HG03342 (cell line): ENCODE data around the gene PAM.
"Not testable (repeated sequence)": the region's sequence is repeated elsewhere in the genome, so short reads cannot be mapped to it uniquely, and the experiment has no call there.

Experiments
- ATAC-seq: cut with Tn5 transposase; IDR thresholded peaks from one replicate; pipeline ENCODE4 v1.9.1; 2021; ENCODE audit warnings: mild to moderate bottlenecking, moderate library complexity; ENCODE audit not compliant: unreplicated experiment

PAM gene

DNA sequence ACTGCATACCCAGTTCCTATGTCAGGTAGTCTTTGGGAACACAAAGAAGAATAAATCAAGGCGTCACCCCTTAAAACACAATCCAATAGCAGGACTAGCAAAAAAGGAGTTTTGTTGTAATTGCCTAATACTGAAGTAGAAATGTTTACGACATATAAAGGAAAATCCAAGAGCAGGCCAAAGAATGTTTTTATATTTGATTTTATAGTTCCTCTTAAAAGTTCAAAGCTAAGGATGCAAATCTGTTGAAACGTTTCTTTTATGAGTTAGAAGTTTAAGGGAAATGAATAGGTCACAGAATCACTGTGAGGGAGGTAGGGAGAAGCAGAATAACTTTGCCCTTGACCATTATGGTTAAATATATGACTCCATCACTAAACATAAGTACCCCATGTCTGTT, 136.1 kb downstream of the PAM start:
- ATAC-seq: no peak

- no peak for ATAC-seq
These were observed 138.8 kb downstream of the PAM start for GRCh38 chr5:102893942-102894341.

DNA sequence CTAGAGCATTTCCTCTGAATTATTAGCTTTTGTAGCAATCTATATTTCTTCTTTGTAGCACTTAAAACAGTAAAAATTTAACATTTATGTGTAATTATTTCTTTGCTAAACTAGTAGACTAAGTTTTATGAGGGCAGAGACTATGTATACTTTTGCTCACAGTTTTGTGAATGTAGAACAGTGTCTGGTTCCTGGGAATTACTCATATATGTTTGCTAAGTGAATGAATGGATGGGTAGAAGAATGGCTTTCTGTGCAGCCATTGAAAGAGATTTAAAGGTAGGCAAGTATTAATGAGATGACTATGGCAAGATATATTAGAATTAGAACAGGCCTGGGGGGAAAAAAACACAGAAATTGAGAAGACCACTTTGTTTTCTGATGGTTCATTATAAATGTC, 140.1 kb downstream of the PAM start:
- ATAC-seq: no peak

DNA sequence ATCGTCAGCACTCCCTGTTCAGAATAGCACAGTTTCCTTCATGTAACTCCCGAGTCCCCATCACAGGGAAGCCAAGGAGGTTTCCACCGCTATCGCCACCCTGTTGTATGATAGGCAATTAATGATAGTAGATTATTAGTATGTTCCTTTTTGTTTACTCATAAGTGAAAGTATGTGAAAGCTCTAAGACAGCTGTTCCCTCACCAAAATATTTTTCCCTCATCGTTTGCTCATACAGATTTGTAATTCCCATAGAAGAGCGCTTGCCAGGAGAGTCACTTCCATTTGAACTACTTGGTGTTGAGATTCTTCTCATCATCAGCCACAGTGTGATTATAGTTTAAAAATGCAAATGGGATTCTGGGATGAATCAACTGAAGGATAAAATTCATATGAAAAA, 140.9 kb downstream of the PAM start:
- no peak for ATAC-seq

GRCh38 chr5:102901424-102902134, 146.5 kb downstream of the PAM start:
- ATAC-seq: no peak

DNA sequence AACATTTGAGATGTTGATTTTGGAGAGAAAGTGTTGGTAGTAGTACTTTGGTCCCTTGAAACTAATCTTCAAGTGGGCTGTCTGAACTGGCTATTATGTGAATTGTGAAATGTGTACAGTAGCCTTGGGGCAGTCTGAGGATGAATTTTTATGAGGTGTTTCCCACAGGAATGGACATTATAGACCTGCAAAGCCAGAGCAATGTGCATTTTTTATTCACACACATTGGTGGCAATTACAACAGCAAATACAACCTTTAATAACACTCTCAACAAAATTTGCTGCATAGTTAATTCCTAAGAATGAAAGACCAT, 147.0 kb downstream of the PAM start:
- ATAC-seq: no peak

GRCh38 chr5:102902647-102903046, 147.5 kb downstream of the PAM start:
- ATAC-seq: no peak

- no peak for ATAC-seq
These were observed 148.2 kb downstream of the PAM start for GRCh38 chr5:102903074-102903871.

DNA sequence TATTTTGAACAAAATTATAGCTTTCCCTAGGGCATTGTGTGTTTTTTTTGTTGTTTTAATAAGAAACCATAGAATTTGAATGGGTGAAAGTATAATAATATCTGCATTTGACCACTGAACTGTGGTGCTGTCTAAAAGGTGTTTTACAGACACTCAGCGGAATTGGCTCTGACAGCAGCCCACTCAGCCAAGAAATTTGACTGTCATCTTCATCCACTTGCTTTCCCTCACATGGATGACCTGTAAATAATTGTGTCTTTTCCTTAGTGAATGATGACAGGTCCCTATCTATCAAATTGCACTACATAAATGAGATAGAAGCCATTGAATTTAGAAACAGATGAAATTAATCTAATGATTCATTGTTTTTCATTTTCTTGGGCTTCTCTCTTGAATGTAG, 150.0 kb downstream of the PAM start:
- ATAC-seq: no peak

DNA sequence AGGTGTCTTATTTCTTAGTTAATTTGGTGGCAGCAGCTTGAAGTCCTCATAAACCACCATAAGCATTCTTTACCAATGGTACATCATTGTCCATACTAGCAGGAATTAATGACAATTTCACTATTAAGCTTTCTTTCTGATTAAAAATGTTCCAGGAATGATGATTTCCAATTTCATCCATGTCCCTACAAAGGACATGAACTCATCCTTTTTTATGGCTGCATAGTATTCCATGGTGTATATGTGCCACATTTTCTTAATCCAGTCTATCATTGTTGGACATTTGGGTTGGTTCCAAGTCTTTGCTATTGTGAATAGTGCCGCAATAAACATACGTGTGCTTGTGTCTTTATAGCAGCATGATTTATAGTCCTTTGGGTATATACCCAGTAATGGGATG, 152.0 kb downstream of the PAM start:
- not testable (repeated sequence) for ATAC-seq

GRCh38 chr5:102910240-102911226, 155.4 kb downstream of the PAM start:
- ATAC-seq: no peak

- ATAC-seq: no peak
These were observed 156.9 kb downstream of the PAM start for GRCh38 chr5:102911973-102912372.

GRCh38 chr5:102916109-102916508, 161.0 kb downstream of the PAM start:
- ATAC-seq: no peak

- no peak for ATAC-seq
These were observed 164.0 kb downstream of the PAM start for GRCh38 chr5:102918986-102919610.

DNA sequence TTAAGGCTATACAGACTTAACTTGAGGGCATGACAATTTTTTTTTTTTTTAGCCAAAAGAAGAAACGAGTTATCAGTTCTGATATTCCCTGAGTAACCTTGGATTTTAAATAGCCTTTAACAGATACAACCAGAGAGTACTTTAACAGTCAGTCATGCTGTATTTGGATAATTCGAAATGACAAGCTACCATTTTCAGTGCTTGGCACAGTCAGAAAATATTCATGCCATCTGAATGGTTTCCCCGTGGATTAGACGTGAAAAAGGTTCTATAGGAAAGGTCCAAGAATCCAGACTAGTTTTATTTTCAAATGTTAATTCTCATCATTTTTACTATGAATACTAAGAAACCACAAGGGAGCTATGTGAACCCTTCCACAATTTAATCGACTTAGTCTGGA, 165.7 kb downstream of the PAM start:
- no peak for ATAC-seq

DNA sequence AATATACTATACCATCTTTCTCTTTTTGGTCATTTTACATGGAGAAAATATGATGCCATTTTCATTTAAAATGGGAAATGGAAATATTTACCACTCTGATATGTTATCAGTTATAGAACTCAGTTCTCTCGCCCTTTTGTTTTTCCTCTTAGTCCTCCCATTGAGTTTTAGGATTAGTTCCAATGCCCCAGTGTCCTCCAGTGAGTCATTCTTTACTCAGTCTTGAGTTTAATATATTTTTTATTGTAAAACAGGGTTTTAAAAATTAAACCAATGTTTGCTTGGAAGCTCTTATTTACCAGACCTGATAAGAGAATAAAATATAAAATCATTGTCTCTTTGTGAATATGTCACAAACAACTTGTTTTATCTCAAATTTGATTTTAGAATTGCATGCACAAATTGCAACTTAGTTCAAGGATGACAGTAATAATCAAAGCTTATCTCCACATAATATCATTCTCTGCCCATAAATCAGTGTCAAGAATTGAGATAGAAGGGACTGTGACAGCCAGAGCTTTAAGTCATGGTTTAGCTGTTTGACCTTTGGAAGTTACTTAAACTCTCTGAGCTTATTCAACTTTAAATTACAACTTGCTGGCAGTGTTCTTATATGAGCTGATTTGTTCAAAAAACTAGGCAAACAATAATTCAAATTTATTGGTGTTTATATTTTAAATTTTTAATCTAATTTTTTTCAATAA, 166.4 kb downstream of the PAM start:
- ATAC-seq: no peak

DNA sequence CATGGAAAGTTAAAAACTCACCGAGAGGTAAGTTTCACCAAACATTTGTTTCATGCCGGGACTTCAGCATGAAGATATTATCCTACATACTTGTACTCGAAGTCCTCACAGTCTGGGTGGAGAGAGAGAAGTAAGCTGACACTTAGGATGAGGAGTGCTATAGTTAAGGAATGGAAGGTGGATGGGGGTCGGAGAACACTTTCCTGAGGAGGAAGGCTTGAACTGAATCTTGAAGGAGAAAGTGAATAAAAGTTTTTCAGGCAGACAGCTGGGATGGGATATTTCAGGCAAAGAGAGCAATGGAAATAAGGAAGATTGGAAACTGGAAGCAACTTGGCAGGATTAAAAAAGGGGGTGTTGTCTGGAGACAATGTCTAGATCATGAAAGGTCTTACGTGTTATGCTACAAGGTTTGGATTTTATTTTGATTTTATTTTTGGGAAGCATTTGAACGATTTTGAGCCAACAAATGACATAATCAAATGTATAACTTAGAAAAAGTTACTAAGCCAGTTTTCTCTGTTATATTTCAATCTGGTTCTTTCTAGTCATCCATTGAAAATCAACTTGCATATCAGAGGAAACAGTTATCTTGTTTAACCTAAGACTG, 167.1 kb downstream of the PAM start:
- ATAC-seq: no peak

- no peak for ATAC-seq
These were observed 167.8 kb downstream of the PAM start for GRCh38 chr5:102922799-102923477.

GRCh38 chr5:102924963-102925362, 169.9 kb downstream of the PAM start:
- ATAC-seq: no peak
